Stimulated activated effector memory CD8-positive, alpha-beta T cell treated with anti-CD3 and anti-CD28 coated beads, Interleukin-12 subunit alpha, Interleukin-12 subunit beta, amount 100 ng/mL, for 72 hours (primary cell): Measurements from ENCODE around the gene COL25A1.
"Not testable (repeated sequence)": the region's sequence is repeated elsewhere in the genome, so short reads cannot be mapped to it uniquely, and the experiment has no call there.

Experiments used
- ATAC-seq: fragments of 150-1000 bp; cut with Tn5 transposase; 2 replicates; pipeline ENCODE4 v1.10.0; 2021
- DNase-seq, 2 donors: peaks; one replicate each; pipeline ENCODE4 v3.0.0; 2021 to 2022; ENCODE audit warnings: low spot score in 2 of 2
- H3K27ac Mint-ChIP-seq: one replicate; pipeline ENCODE4 v1.8.0; 2022; ENCODE audit warnings: mild to moderate bottlenecking, mixed read lengths
- H3K36me3 Mint-ChIP-seq: one replicate; pipeline ENCODE4 v1.8.0; 2022; ENCODE audit warnings: mild to moderate bottlenecking, mixed read lengths
- H3K4me1 Mint-ChIP-seq: one replicate; pipeline ENCODE4 v1.8.0; 2022; ENCODE audit warnings: mixed read lengths
- H3K4me3 Mint-ChIP-seq: one replicate; pipeline ENCODE4 v1.8.0; 2022; ENCODE audit warnings: mild to moderate bottlenecking, mixed read lengths
- H3K9me3 Mint-ChIP-seq: one replicate; pipeline ENCODE4 v1.8.0; 2022; ENCODE audit warnings: mixed read lengths

COL25A1 gene

GRCh38 chr4:108953941-108954340 lies 348.5 kb downstream of the COL25A1 start:
- H3K4me3 Mint-ChIP-seq = no peak overlapping the region
- no peak for DNase-seq
- no peaks in the 10 kb centered on the region for H3K36me3 Mint-ChIP-seq
- H3K4me1 Mint-ChIP-seq = no peaks in the 10 kb centered on the region
- no peak for ATAC-seq
- no peak overlapping the region for H3K27ac Mint-ChIP-seq
- no peaks in the 10 kb centered on the region for H3K9me3 Mint-ChIP-seq

- H3K9me3 Mint-ChIP-seq = no peaks in the 10 kb centered on the region
- no peak for DNase-seq
- no peaks in the 10 kb centered on the region for H3K36me3 Mint-ChIP-seq
- H3K27ac Mint-ChIP-seq = no peak overlapping the region
- H3K4me1 Mint-ChIP-seq = no peaks in the 10 kb centered on the region
- H3K4me3 Mint-ChIP-seq = no peak overlapping the region
- no peak for ATAC-seq
Observed at GRCh38 chr4:108950158-108950915, 352.1 kb downstream of the COL25A1 start.

GRCh38 chr4:108947526-108947925 lies 354.9 kb downstream of the COL25A1 start:
- H3K36me3 Mint-ChIP-seq = no peaks in the 10 kb centered on the region
- no peaks in the 10 kb centered on the region for H3K9me3 Mint-ChIP-seq
- no peak overlapping the region for H3K27ac Mint-ChIP-seq
- no peaks in the 10 kb centered on the region for H3K4me1 Mint-ChIP-seq
- ATAC-seq (no peak), DNase-seq (no peak)
- H3K4me3 Mint-ChIP-seq = no peak overlapping the region

- Mint-ChIP-seq H3K36me3 (no peaks in the 10 kb centered on the region), H3K4me3 (no peak overlapping the region), H3K4me1 (no peaks in the 10 kb centered on the region), H3K9me3 (no peaks in the 10 kb centered on the region), H3K27ac (no peak overlapping the region)
- no peak for ATAC-seq
- DNase-seq = no peak
Observed at GRCh38 chr4:108946237-108946636, 356.2 kb downstream of the COL25A1 start.

- ATAC-seq (no peak), DNase-seq (no peak)
- Mint-ChIP-seq H3K4me3 (no peak overlapping the region), H3K4me1 (no peaks in the 10 kb centered on the region), H3K27ac (no peak overlapping the region), H3K36me3 (no peaks in the 10 kb centered on the region), H3K9me3 (no peaks in the 10 kb centered on the region)
Observed at GRCh38 chr4:108943976-108944591, 358.4 kb downstream of the COL25A1 start.

GRCh38 chr4:108943371-108943770 lies 359.1 kb downstream of the COL25A1 start:
- H3K27ac Mint-ChIP-seq = no peak overlapping the region
- no peaks in the 10 kb centered on the region for H3K9me3 Mint-ChIP-seq
- H3K4me1 Mint-ChIP-seq = no peaks in the 10 kb centered on the region
- H3K4me3 Mint-ChIP-seq = no peak overlapping the region
- no peak for DNase-seq
- H3K36me3 Mint-ChIP-seq = no peaks in the 10 kb centered on the region
- no peak for ATAC-seq

- H3K4me1 Mint-ChIP-seq = no peaks in the 10 kb centered on the region
- H3K27ac Mint-ChIP-seq = no peak overlapping the region
- no peak overlapping the region for H3K4me3 Mint-ChIP-seq
- ATAC-seq = peak; percentile 19
- no peaks in the 10 kb centered on the region for H3K36me3 Mint-ChIP-seq
- H3K9me3 Mint-ChIP-seq = no peaks in the 10 kb centered on the region
- DNase-seq = no peak
Observed at GRCh38 chr4:108941904-108942430, 360.5 kb downstream of the COL25A1 start.

GRCh38 chr4:108940634-108941033 lies 361.8 kb downstream of the COL25A1 start:
- no peaks in the 10 kb centered on the region for H3K4me1 Mint-ChIP-seq
- no peaks in the 10 kb centered on the region for H3K9me3 Mint-ChIP-seq
- no peaks in the 10 kb centered on the region for H3K36me3 Mint-ChIP-seq

GRCh38 chr4:108940149-108940548 lies 362.3 kb downstream of the COL25A1 start:
- Mint-ChIP-seq H3K36me3 (no peaks in the 10 kb centered on the region), H3K9me3 (no peaks in the 10 kb centered on the region), H3K4me1 (no peaks in the 10 kb centered on the region), H3K27ac (no peak overlapping the region), H3K4me3 (no peak overlapping the region)
- ATAC-seq (no peak), DNase-seq (no peak)

More at GRCh38 chr4:108940634-108941033, 361.8 kb downstream of the COL25A1 start:
- Mint-ChIP-seq H3K27ac (no peak overlapping the region), H3K4me3 (no peak overlapping the region)
- ATAC-seq (no peak), DNase-seq (no peak)

- DNase-seq (no peak), ATAC-seq (no peak)
- Mint-ChIP-seq H3K36me3 (no peaks in the 10 kb centered on the region), H3K4me3 (no peak overlapping the region), H3K9me3 (no peaks in the 10 kb centered on the region), H3K27ac (no peak overlapping the region), H3K4me1 (no peaks in the 10 kb centered on the region)
Observed at GRCh38 chr4:108937066-108937465, 365.4 kb downstream of the COL25A1 start.

- not testable (repeated sequence) for H3K27ac Mint-ChIP-seq, ATAC-seq, H3K4me3 Mint-ChIP-seq, H3K9me3 Mint-ChIP-seq, H3K36me3 Mint-ChIP-seq, DNase-seq, H3K4me1 Mint-ChIP-seq
Observed at GRCh38 chr4:108933925-108934324, 368.5 kb downstream of the COL25A1 start.

GRCh38 chr4:108933046-108933445 lies 369.4 kb downstream of the COL25A1 start:
- Mint-ChIP-seq H3K4me1 (no peaks in the 10 kb centered on the region), H3K9me3 (no peaks in the 10 kb centered on the region), H3K36me3 (no peaks in the 10 kb centered on the region), H3K27ac (no peak overlapping the region), H3K4me3 (no peak overlapping the region)
- no peak for ATAC-seq
- DNase-seq = no peak

GRCh38 chr4:108931926-108932325 lies 370.5 kb downstream of the COL25A1 start:
- H3K4me1 Mint-ChIP-seq = no peaks in the 10 kb centered on the region
- H3K36me3 Mint-ChIP-seq = no peaks in the 10 kb centered on the region
- DNase-seq (no peak), ATAC-seq (no peak)
- no peaks in the 10 kb centered on the region for H3K9me3 Mint-ChIP-seq
- H3K4me3 Mint-ChIP-seq = no peak overlapping the region
- H3K27ac Mint-ChIP-seq = no peak overlapping the region

GRCh38 chr4:108930186-108930585 lies 372.3 kb downstream of the COL25A1 start:
- Mint-ChIP-seq H3K27ac (no peak overlapping the region), H3K4me1 (no peaks in the 10 kb centered on the region), H3K9me3 (no peaks in the 10 kb centered on the region), H3K4me3 (no peak overlapping the region), H3K36me3 (no peaks in the 10 kb centered on the region)
- DNase-seq (no peak), ATAC-seq (peak; percentile 60)

GRCh38 chr4:108926781-108927180 lies 375.7 kb downstream of the COL25A1 start:
- H3K4me3 Mint-ChIP-seq = no peak overlapping the region
- H3K9me3 Mint-ChIP-seq = no peaks in the 10 kb centered on the region
- H3K4me1 Mint-ChIP-seq = no peaks in the 10 kb centered on the region
- H3K27ac Mint-ChIP-seq = no peak overlapping the region
- H3K36me3 Mint-ChIP-seq = no peaks in the 10 kb centered on the region
- ATAC-seq (no peak), DNase-seq (no peak)

- ATAC-seq (no peak), DNase-seq (no peak)
- Mint-ChIP-seq H3K4me1 (no peaks in the 10 kb centered on the region), H3K9me3 (no peaks in the 10 kb centered on the region), H3K27ac (no peak overlapping the region), H3K4me3 (no peak overlapping the region), H3K36me3 (no peaks in the 10 kb centered on the region)
Observed at GRCh38 chr4:108926061-108926460, 376.4 kb downstream of the COL25A1 start.
